DMS153 treated with DMSO at 0.1 percent for 48 hours (cell line): ENCODE measurements around the gene STXBP6.
A peak's percentile ranks its signal among the peaks of the same experiment; 100 is the strongest.

Source experiments
- DNase-seq: peaks from one replicate; lab custom pipeline; 2025; ENCODE audit not compliant: unreplicated experiment; lab: John Stamatoyannopoulos, UW

Gene STXBP6

DNA sequence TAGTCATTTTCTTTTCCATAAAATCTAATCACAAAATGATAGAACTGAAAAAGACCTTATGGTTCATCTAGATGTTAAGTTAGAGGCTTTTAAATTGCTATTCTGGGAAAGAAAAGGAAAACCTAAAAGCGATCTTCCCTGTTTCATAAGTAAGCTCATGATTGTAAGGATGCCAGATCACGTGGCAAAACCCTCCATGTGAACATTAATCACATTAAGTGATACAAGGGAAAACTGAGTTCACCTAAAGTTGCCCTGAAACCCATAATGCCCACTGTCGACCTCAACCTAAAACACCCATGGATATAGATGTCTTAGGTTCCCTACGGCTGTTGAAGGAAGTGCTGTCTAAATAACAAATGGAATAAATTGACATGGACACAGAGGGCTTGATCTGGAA lies 3.0 kb upstream of the STXBP6 start:
- no peak for DNase-seq

DNA sequence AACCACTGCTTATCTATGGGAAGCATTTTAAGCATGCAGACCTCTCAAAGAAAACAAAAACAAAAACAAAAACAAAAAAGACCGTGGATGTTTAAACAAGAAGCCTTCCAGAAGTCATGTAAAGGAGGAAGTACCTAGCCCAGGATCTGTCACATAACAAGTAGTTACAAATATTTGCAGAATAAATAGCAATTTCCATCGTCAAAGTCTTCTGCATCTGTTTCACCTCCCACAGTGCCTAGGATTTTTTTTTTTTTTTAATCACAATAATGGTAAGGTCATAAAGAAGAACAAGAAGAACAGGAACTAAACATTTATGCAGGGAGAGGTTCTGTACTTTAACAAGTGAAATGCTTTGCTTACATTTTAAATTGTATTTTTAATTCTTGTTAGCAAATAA lies 2.4 kb upstream of the STXBP6 start:
- no peak for DNase-seq

DNA sequence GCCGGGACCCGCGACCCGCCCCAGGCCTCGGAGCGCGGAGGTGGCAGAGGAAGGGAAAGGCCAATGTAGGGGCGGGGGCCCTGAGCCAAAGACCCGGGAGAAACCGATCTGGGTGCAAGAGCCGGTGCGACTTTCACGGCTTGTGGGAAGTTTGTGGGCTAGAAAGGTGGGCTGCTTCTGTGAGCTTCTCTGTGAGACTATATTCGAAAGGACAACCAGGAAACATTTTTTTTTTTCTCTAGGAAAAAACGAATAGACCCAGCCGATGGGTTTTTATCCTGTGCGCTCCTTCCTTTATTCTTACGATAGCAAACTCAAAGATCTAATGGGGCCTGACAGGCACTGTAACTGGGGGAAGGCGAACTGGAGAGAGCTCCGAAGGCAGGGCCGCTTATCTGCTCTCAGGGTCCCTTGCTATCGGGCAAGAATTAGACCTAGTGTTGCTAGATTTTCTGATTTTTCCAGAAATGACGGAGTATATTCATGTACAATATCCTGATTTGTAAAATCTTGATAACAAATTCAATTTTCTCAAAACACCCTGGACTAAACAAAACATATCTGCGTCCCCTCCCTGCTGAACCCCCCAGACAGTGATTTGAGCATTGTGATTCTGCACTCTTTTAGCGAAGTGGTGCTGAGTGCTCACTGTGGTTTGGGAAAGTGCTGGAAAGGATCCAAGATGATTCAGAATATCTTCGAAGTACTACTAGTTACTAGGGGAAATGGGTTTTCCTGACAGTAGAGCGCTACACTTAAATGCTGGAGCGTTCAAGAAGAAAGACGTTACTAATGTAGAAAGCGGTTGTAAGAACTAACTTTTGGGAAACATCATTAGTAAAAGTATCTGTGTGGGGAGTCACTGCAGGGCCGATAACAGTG lies 563 bp upstream of the STXBP6 start:
- no peak for DNase-seq

DNA sequence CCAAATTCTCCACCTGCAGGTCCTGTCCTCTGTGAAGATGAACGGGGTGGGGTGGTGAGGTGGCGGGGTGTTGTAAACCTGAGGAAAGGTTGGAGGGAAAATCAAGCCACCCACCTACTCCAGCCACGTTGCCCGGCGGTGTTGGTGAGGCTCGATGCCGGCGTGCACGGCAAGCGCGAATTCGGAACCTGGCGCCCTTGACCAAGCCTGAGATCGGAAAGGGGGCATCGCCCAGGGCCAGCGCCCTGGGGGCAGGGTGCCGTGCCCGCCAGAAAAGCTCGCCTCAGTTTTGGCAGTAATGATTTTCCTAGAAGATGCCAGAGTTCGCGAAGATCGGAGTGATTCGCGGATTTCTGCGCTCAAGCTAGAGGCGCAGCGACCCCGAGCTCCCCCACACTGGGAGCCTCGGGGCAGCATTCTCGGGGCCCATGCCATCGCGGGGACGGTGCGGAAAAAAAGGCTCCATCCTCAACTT lies 817 bp downstream of the STXBP6 start:
- DNase-seq: no peak

DNA sequence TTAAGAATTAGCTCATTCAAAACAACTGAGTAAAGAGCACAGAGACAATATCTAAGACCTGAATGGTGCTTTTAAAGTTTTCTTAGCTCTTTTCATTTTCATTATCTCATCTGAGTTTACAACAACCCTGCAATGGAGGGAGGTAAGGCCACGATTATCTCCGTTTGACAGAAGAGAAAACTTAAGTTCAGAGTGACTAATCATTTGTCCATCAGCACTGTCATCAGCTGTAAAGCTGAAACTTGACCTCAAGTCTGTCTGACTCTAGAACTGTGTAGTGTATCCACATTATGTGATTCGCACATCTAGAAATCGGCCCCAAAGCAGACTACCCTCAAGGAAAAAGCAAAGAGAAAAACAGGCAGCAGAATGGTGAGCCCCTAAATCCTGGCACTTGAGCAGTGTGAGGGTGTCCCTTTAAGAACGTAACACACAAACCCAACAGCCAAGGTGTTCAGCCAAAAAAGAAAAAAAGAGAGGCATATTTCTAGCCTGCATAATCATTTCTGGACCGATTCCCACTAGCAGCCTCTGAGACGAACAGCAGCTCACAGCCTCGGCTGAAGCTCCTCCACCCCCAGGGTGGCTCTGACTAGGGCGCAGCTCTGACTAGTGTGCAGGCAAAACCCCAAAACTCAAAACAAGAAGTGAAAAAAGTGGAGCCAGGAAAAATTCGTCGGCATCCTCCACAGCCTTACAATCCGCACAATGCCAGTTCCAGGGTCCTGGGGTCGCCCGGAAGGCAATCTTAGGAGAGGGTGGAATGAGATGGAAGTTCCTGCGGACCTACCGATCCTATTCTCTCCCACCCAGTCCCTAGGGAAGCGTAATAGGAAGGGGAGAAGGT lies 1.6 kb downstream of the STXBP6 start:
- DNase-seq: no peak

DNA sequence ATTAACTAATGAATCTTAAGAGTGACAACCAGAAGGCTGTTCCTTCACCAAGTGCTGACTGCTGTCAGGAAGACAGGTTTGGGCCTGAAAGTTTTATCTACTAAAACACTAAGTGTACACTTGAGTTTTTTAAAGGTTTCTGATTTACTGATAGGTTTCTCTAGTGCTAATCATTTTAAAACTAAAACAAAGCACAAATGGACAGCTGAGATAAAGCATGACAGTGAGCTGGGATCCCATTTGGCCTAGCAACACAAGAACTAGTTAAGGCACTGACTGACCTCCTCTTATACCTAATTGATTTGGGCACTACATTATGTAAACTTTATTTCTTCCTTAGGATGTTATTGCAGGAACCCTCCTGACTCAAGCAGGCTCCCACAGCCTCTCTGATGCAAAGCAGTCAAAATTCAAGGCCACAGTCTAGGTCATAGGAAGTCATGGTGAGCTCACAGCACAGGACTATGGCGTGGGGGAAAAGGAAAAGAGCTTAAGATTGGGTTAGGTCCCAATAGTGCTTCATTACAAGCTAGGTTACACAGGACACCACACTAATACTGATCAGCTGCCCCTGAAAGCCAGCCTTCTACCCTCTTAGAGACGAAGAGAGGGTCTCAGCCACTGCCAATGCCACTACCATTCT lies 3.5 kb downstream of the STXBP6 start:
- no peak for DNase-seq

DNA sequence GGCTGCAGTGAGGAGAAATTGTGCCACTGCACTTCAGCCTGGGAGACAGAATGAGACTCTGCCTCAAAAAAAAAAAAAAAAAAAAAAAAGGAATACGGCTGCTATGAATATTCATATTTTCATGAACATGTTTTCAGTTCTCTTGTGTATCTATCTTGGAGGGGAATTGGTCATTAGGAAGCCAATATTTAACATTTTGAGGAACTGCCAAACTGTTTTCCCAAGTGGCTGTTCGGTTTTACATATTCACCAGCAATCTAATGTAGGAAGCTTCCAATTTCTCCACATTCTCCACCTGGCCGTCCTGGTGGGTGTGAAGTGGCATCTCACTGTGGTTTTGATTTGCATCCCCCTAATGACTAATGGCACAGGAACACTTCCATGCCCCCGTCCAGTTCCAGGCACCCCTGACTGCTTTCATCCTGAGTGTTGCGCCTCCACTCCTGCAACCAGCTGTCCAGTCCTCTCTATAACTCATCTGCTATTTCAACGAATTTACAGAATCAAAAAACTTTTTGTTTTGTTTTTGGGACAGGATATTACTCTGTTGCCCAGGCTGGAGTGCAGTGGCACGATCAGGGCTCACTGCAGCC lies 5.7 kb downstream of the STXBP6 start:
- DNase-seq: no peak

DNA sequence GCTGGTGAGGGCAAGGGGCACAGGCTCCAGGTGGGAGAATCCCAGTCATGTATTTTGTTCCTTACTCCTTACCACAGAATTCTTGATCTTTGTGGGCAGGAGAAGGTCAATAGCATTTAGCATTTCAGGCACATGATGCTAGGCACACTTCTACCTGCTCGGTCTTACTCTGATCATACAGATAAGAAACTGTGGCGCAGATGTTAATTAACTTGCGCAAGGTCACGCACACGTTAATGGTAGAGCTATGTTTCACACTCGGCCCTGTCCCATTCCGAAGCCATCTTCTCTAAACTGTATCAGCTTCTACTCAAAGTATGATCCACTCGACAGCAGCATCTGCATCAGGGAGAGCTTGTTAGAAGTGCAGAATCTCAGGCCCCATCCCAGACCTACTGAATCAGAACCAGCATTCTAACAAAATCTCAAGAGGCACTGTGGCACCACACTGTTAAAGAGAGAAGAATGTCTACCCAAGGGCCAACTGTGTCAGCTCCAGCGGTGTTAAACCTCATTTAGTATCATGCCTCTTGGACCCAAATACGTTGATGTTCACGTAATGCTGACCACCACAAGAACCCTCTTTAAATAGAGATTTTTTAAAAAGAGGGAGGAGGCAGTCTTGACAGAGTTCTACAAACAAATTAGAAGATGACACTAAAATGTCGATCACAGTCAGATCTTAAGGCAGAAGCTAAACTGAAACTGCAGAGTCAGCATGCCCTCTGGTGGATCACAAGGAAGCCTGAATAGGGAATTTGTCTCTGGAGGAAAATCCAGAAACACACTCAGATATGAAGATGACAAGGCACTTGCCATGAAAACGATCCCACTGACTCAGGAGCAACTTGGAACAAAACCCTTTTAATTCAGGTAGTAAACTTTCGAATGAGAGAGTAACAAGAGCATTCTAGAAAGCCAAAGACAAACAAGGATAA lies 7.3 kb downstream of the STXBP6 start:
- DNase-seq: peak; percentile 63

DNA sequence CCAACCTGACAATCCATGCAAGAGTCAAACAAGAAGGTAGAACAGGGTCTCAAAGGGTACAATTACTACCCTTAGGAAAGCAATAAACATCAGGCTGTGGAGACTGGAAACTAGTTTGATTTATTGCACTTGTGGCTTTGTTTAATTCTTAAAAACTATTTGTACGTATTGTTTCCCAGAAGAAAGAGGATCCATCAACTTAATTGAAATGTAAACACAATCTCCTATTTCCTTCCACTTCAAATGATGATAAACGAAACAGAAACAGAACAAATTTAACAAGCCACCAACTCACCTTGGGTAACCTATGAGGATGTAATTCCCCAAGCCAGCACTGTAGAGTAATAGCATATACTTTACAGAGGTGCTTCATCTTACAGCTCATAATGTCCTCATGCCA lies 8.0 kb downstream of the STXBP6 start:
- peak; percentile 89 for DNase-seq

DNA sequence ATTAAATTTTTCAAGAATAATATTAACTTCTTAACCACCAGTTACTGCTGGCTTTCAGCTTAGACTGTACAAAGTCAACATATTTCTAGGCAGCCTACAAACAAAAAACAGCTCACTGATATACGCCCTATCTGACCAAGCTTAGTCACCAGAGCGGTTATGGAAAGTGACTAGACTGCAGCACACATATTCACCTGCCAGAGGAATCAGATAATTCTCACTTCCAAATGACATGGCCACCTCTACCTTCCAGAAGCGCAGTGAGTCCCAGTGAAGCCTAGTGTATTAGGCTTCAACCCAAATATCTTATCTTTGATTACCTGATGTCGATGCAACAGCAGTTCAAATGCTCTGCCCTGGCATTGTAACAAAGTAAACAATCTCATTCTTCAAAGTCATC lies 8.5 kb downstream of the STXBP6 start:
- DNase-seq: peak; percentile 67

DNA sequence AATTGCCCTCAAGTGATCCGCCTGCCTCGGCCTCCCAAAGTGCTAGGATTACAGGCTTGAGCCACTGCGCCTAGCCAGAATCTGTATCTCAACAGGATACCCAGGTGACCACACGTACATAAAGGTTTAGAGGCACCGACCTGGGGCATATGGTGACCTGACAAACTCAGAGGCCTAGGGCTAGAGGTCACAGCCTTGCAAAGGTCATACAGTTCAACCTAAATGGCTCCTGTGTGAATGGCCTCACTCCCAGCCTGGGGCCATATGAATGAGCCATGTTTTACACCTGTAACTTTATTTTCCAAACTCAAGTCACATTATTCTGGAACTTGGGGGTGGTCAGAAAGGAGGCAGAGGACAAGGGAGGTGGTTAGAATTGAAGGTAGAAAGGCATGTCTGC lies 10.0 kb downstream of the STXBP6 start:
- no peak for DNase-seq

DNA sequence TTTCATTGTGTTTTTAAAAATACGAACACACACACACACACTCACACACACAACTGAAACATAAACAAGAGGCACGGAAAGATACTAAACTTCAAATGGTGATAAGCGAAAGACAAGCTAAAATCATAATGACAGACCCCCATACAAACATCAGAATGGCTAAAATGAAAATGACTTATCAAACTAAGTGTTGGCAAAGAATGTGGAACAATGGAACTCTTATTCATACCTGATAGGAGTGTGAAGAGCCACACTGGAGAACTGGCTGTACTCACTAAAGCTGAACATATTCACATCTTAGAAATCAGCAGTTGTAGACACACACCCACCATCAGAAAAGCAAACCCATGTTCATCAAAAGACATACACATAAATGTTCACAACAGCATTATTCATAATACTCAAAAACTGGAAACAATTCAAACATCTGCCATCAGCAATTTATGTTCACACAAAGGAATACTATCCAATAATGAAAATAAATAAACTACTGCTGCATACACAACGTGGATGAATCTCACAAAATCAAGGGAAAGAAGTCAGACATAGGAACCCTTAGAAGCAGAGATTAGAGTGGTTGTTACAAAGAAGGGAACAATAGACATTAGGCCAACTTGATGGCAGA lies 11.8 kb downstream of the STXBP6 start:
- DNase-seq: no peak

DNA sequence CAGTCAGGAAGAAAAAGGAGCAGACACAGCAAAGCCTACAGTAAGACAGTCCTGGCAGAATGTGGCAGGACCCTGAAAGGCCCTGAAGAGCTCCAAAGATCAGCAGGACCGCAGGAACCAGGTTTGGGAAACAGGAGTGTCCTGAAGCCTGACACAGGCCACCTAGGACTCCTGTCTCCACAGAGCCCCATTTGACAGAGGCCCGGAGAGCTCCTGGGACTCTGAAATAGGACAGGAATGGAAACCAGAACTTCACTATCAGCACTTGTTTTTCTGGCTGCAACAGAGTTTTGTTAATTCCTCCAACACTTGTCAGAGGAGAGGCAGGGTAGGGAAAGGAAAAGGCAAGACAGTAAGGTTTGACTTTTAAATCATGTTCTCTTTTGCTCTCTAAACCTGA lies 12.9 kb downstream of the STXBP6 start:
- no peak for DNase-seq

DNA sequence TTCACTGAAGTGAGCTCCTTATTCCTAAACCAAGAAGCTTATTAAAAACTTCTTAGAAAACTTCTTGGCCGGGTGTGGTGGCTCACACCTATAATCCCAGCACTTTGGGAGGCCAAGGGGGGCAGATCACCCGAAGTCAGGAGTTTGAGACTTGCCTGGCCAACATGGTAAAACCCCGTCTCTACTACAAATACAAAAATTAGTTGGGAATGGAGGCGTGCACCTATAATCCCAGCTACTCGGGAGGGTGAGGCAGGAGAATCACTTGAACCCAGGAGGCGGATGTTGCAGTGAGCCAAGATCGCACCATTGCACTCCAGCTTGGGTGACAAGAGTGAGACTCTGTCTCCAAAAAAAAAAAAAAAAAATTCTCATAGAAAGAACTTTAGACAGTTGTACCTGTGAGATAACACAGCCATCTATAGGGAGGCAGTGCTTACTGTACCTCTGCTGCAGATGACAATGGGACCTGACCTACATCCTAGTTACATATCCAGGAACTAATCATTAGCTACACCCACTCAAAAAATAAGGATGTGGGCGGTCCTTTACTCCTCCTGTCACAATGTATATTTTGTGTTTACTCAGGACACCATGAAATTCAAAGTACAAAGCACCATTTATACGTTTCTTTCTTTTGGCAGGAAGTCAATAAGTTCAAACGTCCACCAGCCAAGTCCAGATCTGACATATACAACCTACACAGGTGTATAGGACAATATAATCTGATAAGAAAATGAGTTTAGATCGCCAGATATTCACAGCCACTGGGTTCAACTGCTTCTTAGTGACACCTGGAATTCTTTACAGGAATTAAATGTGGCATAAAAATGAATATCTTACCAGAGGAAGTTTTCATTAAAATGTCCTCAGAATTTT lies 14.9 kb downstream of the STXBP6 start:
- peak; percentile 12 for DNase-seq

DNA sequence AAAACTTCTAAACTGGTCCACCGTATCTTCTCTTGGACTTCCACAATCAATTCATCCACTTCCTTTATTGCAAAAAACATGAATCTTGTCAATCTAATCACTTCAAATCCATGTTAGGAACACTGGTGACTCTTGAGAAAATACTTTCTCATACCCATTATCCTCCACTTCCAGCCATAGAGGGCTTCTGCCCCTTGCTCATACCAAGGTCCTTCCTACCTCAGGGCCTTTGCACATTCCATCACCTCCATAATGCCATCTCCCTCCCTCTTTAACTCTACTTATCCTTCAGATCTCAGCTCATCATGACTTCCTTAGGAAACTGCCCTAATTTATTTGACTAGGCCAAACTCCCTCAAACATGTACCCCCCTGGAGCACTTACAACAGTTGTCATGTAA lies 16.6 kb downstream of the STXBP6 start:
- no peak for DNase-seq

DNA sequence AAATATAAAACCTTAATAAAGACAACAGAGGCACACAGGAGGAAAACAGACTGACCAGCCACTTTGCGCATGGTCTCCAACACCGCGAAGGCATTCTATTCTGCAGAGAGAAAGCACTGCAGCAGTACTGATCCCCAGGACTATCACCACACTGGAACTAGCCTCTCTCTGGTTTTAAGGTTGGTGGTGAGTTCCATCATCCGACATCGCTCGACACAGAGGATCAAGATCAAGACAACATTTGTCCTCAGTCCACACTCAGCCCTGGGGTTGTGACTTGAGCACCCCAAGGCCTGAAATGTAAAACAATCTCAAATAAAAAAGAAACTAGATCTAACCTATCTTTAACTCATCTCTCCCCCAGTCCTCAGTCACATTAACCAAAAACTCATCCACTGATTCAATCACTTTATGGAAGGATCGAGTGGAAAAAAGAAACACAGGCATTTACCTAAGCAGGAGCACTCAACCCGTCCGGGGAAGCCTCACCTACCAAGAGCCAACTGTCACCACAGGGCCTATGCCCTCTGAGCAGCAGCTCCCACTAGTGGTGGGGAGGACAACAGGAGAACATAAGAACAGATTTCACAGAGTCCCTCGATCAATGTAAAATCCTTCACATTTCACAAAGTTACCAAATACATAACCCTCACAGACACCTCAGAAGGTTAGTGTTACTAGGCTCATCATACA lies 17.7 kb downstream of the STXBP6 start:
- DNase-seq: no peak

DNA sequence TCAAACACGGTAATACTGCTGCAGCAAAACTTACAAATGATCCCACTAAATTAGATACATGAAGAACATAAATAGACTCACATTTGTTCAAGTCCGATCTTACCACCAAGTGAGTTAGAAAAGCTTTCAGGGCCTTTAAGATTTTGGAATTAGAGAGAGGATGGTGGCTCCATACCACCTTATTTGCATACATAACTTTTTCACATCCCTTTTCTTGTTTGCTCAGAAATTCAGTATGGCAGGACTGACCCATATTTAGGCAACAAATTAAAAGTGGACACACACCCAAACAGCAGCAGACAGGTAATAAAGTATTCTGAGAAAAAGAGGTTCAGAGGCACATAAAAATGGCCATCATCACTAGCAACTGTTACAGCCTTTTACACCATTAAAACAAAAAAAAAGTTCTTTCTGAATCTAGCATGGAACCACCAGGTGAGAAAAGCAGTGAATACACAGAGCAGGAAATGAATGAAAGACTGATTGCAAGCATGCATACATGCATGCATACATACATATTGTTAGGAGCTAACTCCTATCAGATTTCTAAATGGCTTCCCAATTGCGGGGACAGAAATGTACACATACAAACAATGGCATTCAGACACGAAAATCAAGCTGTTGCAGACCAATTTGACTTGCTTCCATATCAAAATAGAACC lies 23.3 kb downstream of the STXBP6 start:
- no peak for DNase-seq

DNA sequence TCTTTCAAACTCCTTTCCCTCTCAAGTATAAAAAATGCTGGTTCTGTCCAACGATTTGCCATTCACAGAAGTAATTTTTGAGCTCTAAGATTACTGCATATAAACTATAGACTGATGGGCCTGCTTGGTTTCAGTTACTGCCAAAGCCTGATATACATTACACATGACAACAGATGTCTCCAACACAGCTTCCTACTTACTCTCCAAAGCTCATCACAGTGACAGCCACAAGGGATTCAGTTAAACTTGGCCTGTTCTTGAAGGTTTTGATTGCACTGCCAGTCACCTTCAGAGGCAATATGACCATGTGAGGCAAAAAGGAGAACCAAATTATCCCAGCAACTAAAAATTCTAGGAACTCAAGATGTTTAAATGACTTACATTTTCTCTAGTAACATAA lies 30.1 kb downstream of the STXBP6 start:
- no peak for DNase-seq
